Activated CD8-positive, alpha-beta memory T cell treated with anti-CD3 and anti-CD28 coated beads, Interleukin-2, amount 50 U/mL, for 24 hours (primary cell): ENCODE data around the gene SLC29A1.

ENCODE experiments used
- DNase-seq: peaks from one replicate; pipeline ENCODE4 v3.0.0-alpha.2; 2020; ENCODE audit errors: extremely low read depth

SLC29A1 gene

GRCh38 chr6:44255105-44255808 lies 31.9 kb downstream of the SLC29A1 start:
- DNase-seq = no peak

DNA sequence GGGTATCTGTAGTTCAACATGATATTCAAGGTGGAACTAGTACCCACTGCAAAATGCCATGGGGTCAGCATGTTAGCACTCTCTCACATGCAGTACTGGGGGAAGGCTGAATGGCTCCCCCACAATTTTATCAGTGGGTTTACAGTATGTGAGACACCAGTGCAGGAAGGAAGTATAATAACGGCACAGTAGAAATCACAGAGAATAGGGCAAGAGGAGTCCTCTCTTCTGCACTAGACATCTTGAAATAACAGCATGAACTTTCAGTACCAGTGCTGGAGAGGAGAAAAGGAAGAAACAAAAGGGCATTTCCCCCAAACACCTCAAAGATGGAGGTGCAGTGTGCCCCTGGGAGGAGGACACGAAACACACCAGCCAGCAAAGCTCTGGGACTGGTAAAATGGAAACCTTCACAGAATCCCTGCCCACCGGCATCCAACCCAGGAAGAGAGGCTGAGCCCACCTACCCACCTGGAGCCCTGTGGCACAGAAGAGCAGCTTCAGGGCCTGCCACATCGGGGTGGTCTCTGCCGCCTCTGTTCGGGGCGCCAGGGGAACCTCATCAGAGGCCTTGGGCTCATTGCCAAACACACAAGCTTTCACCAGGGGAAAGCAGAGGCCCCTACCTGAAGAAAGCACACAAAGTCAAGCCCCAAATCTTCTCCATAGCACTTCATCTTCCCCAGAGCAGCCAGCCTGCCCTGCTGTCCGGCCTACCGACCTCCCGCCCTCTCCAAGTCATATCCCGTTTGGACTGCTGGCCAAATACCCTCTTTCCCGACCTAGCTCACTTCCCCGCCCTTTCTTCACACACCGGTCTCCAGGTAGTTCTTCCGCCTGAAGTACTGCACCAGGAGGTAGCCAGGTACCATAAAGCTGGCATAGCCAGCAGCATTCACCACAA lies 32.7 kb downstream of the SLC29A1 start:
- DNase-seq = no peak

- DNase-seq = no peak
These were observed 33.3 kb downstream of the SLC29A1 start for GRCh38 chr6:44256775-44257024.

DNA sequence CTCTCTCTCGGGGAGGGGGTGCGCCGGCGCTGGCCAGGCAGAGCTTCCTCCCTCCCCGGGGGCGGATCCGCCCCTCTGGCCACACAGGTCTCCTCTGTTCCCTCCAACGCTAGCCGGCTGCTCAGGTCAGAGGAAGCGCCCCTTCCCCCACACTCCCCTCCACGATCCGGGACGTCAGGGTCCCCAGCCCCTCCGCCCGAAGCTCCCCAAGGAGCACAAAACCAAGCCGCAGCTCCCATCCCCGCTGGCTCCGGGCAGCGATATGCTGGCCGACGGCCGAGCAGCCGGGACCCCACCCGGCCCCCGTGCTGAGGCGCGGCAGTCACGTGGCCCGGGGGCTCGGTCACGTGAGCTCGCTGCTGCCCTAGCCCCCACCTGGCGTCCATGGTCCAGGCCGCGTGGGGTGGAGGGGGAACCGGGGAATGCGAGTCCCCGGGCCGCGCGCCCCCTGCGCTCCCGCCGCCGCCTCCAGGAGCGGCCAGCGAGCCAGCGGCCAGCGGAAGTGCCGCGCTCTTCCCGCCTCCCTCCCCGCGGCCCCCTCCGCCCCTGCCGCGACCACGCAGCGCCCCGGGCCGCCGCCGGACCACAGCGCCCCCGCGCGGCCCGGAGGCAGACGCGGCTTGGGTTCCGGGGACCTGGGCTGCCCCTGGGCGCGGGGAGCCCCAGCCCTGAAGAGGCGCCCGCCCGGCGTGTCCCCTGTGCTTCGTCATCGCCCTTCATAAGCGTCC lies 33.8 kb downstream of the SLC29A1 start, which contains the start of gene SLC35B2:
Gene SLC35B2 (minus strand): TSS at position 504 of the 728 bp plus-strand sequence. CDS start 118 bp downstream, at position 386.
- no peak for DNase-seq

DNA sequence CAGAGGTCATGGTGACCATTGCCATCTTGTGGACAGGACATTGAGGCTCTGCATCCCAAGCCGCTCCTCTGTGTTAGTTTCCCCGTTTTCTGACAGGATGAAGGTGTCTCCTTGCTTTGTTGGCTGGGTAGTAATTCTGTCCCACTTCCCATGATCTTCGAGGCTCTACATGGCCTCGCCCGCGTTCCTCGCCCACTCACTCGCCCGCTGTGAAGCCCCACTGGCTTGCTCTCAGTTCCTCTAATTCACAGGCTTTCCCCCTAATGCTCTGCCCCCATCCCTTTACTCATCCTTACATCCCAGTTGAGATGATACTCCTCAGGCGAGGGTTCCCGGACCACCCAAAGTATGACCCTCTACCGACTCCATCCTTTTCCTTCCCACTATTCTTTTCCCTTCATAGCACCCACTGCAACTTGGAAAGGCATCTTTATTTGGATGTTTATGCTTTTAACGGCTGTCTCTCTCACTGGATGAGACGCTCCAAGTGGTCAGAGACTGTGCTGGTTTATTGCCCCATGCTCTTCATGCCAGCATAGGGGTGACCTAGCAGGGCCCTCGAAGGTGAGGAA lies 34.4 kb downstream of the SLC29A1 start:
- no peak for DNase-seq

- DNase-seq = no peak
These were observed 35.0 kb downstream of the SLC29A1 start for GRCh38 chr6:44258325-44258863.

GRCh38 chr6:44258921-44259320 lies 35.5 kb downstream of the SLC29A1 start:
- no peak for DNase-seq

- DNase-seq = no peak
These were observed 36.6 kb downstream of the SLC29A1 start for GRCh38 chr6:44260011-44260410.

DNA sequence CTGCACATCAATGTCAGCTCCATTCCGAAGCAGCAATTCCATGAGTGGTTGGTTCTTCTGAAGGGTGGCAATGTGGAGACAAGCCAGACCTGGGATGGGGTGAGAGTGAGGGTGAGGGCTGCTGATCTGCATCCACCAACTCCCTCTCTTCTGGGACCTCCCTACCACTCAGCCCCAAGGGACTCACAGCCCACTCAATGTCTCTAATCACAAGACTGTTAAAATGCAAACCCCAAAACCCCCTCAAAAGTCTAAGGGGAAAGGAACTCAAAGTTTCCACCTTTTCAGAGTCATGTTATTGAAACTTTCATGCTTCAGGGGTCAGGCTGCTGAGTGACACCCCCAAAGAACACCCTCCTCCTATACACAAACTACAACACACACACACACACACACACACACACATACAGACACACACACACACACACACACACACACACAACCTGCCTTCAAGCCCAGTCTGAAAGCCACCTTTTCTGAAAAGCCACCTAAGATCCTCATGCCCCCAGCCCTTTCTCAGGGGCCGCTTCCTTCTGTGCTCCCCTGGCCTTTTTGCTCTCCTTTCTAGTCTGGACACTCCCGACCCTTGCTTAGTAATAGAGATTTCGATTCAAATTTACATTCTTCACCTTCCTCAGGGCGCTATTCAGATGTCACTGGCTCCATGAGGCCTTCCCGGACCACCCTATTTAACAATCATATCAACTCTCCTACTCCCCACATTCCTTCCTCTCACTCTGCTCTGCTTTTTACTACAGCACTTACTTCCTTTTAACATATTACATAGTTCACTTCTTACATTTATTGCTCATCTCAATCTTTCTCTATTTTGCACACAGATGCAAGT lies 37.3 kb downstream of the SLC29A1 start:
- DNase-seq = no peak

DNA sequence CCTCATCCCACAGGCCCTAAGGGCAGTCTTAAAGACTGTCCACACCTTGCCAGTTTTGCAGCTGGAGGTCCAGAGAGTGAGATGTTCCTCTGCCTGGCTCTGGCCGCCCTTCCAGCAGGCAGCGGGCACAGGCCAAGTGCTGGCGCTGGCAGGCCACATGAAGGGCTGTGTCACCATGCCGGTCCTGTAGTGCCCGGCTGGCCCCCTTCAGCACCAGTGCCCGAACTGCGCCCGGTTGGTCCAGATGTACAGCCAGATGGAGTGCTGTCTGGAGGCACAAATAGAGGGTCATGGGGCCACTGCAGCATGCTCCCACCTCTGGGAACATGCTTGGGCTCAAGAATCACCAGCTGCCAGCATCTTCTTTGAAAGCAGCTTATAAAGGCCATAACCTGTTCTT lies 38.2 kb downstream of the SLC29A1 start:
- DNase-seq = no peak

DNA sequence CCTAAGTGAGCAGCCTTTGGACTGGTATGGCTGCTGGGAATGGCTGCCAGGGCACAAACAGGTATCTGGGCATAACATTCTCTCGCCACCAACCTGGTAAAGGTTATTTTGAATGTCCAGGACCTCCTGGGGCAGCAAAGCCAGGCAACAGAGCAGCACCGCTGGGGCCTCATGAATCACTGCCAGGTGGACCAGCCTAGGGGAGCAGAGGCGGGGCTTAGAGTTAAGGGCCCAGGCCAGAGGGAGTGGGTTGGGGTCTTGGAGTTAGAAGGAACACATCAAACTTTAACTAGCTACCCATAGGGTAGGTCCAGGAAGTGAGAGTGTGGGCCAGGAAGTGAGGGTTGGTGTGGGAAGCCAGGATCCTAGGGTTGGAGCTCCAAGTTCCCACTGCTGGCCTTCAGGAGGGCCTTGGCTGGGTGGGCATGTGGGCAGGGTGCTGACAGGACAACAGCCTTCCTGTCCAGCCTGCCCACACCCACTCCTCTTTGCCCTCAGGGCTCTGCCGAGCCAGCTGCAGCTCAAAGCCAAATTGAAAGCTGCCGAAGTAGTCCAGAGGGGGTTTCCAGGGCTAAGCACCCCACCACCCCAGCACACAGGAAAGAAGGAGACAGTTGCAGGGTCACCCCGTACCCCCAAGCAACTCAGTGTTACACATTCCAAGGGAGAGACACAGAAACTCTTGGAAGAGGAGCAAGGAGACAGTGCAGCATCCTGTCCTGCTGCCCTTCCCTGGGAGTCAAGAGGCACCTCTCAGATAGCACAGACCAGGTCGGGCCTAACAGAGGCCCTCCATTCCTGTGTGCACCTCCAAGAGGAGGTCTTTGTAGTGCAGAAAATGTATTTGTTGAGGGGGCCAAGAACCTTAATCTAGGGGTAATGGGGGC lies 39.3 kb downstream of the SLC29A1 start:
- no peak for DNase-seq

- DNase-seq = no peak
These were observed 40.1 kb downstream of the SLC29A1 start for GRCh38 chr6:44263354-44264100.

GRCh38 chr6:44264154-44265006 lies 41.0 kb downstream of the SLC29A1 start:
- no peak for DNase-seq

GRCh38 chr6:44265007-44265721 lies 41.8 kb downstream of the SLC29A1 start, which contains the start of gene NFKBIE:
TSS of gene NFKBIE (minus strand) at chr6:44265551. CDS start at chr6:44265346, 205 bp downstream.
- peak; percentile 86 for DNase-seq

- no peak for DNase-seq
These were observed 42.4 kb downstream of the SLC29A1 start for GRCh38 chr6:44265722-44266233.

GRCh38 chr6:44266347-44266746 lies 43.0 kb downstream of the SLC29A1 start:
- no peak for DNase-seq

DNA sequence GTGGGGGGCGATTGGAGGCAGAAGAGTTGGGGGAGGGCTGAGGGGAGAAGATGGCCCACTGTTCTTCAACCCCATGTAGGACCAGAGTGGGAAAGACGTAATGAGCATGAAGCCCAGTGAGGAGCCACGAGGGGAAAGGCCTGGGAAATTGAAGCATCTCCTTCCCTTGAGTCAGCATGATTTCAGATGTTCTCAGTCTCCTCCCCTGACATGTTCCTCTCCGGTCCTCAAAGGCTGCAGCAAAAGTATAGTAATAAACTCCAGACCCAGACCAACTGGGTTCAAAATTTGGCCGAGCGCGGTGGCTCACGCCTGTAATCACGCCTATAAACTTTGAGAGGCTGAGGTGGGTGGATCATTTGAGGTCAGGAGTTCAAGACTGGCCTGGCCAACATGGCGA lies 43.9 kb downstream of the SLC29A1 start:
- DNase-seq = no peak
